ENCODE measurements around the gene SH3RF3.

DNA sequence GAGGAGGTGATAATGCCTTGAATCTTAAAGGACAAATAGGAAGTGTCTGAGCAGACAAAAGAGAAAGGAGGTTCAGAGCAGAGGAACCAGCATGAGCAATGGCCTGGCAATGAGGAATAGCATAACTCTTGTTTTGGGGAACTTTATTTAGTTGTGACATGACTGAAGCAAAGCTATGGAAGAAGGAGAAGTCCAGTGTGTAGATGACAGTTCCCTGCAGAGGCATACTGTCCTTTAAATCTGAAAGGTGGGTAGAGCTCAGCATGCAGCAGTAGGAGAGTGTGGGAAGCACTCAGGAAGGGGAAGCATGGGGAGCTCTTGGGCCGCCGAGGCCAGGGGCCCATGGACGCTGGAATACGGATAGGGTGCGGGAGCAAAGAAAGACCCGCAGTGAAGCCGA, 311.0 kb downstream of the SH3RF3 start:
- TF ChIP-seq POLR2A (IDR thresholded peaks at IDR 0.05; ENCODE audit: low read length) (no peak), GATA1 (IDR thresholded peaks at IDR 0.05; ENCODE audit: low read depth, low read length) (no peak)
